Neural cell (in vitro differentiated cells): ENCODE measurements around the gene SMG1.
"Not testable (repeated sequence)": the region's sequence is repeated elsewhere in the genome, so short reads cannot be mapped to it uniquely, and the experiment has no call there.

Experiments
- EZH2 ChIP-seq: fragments of 200-600, 300-800 bp; shearing (Covaris generic), sonication (generic); IDR thresholded peaks from 2 replicates; pipeline ENCODE4 v1.6.1; 2014; ENCODE audit warnings: antibody characterized with exemption, low read length, borderline replicate concordance, mild to moderate bottlenecking; ENCODE audit not compliant: insufficient read depth, poor library complexity, severe bottlenecking
- TF ChIP-seq, protein P1 (sequence below): IDR thresholded peaks from 2 replicates; pipeline ENCODE4 v1.6.1; 2012; ENCODE audit warnings: borderline replicate concordance

DNA sequence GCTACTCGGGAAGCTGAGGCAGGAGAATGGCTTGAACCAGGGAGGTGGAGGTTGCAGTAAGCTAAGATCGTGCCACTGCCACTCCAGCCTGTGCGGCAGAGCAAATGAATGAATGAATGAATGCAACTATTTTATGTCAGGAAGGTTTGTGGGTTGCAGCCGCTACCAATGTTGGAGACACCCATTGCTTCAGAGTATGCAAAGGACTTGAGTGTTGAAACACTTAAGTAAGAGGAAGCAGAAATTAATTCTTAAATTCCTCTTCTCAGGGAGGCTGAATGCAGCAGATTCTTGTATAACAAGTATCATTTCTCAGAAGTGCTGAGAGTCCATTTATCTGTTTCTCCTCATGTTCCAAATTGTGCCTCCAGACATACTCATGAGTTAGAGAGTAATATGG lies 151.6 kb downstream of the SMG1 start:
- TF ChIP-seq, protein P1, sequence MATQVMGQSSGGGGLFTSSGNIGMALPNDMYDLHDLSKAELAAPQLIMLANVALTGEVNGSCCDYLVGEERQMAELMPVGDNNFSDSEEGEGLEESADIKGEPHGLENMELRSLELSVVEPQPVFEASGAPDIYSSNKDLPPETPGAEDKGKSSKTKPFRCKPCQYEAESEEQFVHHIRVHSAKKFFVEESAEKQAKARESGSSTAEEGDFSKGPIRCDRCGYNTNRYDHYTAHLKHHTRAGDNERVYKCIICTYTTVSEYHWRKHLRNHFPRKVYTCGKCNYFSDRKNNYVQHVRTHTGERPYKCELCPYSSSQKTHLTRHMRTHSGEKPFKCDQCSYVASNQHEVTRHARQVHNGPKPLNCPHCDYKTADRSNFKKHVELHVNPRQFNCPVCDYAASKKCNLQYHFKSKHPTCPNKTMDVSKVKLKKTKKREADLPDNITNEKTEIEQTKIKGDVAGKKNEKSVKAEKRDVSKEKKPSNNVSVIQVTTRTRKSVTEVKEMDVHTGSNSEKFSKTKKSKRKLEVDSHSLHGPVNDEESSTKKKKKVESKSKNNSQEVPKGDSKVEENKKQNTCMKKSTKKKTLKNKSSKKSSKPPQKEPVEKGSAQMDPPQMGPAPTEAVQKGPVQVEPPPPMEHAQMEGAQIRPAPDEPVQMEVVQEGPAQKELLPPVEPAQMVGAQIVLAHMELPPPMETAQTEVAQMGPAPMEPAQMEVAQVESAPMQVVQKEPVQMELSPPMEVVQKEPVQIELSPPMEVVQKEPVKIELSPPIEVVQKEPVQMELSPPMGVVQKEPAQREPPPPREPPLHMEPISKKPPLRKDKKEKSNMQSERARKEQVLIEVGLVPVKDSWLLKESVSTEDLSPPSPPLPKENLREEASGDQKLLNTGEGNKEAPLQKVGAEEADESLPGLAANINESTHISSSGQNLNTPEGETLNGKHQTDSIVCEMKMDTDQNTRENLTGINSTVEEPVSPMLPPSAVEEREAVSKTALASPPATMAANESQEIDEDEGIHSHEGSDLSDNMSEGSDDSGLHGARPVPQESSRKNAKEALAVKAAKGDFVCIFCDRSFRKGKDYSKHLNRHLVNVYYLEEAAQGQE = not testable (repeated sequence)
- not testable (repeated sequence) for TF ChIP-seq EZH2
